Measurements from ENCODE around the gene AQP5.

The AQP5 gene

DNA sequence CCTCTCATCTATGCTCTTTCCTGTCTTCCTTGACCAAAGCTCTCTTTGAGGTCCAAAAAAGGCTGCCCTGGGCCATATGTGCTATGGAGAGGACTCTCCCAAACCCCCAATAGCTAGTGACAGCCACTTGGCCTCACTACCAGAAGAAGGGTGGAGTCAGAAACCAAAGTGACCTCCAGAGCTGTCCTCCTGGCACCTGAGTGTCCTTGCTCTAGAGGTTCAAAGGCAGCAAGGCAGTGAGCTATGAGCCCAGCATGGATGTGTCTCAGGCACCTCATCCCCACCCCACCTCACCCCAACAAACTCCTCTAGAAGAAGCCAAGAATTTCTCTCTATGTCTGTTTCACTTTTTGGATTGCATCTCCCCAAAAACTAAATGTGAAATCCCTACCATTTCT, 4.1 kb upstream of the AQP5 start:
- no peak overlapping the region for H3K4me3 ChIP-seq (replicated peaks; ENCODE audit: low read depth, low read length)
- DNase-seq (ENCODE audit: extremely low read depth, low read depth), result no peak
- TF ChIP-seq, protein P1, sequence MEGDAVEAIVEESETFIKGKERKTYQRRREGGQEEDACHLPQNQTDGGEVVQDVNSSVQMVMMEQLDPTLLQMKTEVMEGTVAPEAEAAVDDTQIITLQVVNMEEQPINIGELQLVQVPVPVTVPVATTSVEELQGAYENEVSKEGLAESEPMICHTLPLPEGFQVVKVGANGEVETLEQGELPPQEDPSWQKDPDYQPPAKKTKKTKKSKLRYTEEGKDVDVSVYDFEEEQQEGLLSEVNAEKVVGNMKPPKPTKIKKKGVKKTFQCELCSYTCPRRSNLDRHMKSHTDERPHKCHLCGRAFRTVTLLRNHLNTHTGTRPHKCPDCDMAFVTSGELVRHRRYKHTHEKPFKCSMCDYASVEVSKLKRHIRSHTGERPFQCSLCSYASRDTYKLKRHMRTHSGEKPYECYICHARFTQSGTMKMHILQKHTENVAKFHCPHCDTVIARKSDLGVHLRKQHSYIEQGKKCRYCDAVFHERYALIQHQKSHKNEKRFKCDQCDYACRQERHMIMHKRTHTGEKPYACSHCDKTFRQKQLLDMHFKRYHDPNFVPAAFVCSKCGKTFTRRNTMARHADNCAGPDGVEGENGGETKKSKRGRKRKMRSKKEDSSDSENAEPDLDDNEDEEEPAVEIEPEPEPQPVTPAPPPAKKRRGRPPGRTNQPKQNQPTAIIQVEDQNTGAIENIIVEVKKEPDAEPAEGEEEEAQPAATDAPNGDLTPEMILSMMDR (IDR thresholded peaks at IDR 0.05; ENCODE audit: low read depth, low read length, missing control alignments), result no peak

DNA sequence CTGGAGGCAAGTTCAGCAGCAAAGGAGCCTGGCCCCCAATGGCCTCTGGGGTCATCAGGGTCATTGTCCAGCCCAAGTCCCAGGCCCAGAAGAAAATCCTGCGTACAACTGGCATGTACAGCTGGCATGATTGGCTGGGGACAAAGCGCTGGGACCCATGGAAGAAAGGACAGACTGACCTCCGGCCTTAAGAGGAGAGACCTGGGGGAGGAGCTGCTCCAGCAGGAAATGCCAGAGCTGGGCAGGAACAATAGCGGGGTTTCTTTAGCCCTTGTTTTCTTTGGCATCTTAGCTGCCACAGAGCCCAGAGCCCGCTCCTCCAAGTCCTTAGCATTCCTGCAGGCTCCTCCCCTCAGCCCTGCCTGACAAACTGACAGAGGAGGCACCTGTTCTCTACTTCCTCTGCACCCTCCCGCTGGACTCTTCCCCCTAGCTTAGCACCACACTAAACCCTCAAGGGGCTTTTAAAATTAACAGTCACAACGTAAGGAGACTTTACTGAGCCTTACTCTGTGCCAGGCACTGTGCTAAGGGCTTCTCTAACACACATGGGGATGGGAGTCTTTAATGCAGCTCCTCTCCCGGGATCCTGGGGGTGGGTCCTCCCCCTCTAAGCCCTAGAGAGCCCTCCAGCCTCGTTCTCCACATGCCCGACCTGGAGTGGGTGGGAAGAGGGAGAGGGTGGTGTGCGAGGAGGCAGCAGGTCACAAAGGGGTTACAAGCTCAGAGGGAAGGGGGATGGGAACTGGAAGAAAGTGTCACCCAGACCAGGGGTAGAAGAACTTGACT, 1.8 kb upstream of the AQP5 start:
- TF ChIP-seq, protein P1 (IDR thresholded peaks at IDR 0.05; ENCODE audit: low read depth, low read length, missing control alignments), result no peak
- H3K4me3 ChIP-seq (replicated peaks; ENCODE audit: low read depth, low read length), result no peak overlapping the region
- DNase-seq (ENCODE audit: extremely low read depth, low read depth), result no peak

DNA sequence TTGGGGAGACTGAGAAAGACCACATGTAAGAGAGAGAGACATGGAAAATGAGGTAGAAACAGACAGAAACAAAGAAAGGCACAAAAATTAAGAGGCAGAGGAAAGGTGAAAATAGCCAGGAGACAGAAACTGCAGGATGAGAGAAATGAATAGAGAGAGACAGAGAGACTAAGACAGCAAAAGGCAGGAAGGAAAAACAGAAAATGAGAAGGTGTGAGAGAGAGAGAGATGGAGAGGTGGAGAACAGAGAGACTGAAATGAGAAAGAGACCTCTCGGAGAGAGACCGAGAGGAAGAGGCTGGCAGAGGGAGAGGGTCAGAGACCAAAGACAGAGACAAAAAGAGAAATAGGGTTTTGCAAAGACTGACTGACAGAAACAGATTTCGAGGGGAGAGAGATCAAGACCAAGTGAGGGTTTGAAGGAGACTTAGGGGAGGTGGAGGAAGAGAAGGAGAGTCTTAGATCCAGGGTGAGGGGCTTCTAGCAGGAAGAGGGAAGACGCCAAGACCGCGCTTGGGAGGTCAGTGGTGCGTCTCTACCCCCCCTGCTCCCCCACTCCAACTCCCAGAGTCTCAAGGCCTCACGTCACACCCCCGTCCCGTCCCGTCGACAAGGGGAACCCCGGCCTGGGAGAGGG, 1.1 kb upstream of the AQP5 start:
- H3K4me3 ChIP-seq (replicated peaks; ENCODE audit: low read depth, low read length), result no peak overlapping the region
- TF ChIP-seq, protein P1 (IDR thresholded peaks at IDR 0.05; ENCODE audit: low read depth, low read length, missing control alignments), result no peak
- no peak for DNase-seq (ENCODE audit: extremely low read depth, low read depth)

DNA sequence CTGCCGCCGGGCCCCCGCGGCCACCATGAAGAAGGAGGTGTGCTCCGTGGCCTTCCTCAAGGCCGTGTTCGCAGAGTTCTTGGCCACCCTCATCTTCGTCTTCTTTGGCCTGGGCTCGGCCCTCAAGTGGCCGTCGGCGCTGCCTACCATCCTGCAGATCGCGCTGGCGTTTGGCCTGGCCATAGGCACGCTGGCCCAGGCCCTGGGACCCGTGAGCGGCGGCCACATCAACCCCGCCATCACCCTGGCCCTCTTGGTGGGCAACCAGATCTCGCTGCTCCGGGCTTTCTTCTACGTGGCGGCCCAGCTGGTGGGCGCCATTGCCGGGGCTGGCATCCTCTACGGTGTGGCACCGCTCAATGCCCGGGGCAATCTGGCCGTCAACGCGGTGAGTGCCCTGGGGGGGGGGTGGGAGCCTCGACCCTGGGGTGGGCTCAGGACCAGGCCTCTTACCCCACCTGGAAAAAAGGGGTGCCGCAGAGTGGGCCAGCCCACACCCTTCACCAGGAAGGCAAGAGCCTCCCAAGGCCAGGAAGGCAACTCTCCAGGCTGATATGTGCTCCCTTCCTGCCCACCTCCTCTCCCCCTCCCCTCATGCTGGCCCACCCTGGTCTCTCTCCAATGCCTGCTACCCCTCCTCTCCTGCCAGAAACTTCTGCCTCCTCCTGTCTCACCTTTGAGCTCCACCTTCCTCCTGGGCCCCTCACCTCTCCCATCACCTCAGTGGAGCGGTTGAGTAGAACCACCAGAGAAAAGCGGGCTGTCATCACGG, 507 bp downstream of the AQP5 start:
- H3K4me3 ChIP-seq (replicated peaks; ENCODE audit: low read depth, low read length), result no peak overlapping the region
- no peak for DNase-seq (ENCODE audit: extremely low read depth, low read depth)
- TF ChIP-seq, protein P1 (IDR thresholded peaks at IDR 0.05; ENCODE audit: low read depth, low read length, missing control alignments), result no peak

DNA sequence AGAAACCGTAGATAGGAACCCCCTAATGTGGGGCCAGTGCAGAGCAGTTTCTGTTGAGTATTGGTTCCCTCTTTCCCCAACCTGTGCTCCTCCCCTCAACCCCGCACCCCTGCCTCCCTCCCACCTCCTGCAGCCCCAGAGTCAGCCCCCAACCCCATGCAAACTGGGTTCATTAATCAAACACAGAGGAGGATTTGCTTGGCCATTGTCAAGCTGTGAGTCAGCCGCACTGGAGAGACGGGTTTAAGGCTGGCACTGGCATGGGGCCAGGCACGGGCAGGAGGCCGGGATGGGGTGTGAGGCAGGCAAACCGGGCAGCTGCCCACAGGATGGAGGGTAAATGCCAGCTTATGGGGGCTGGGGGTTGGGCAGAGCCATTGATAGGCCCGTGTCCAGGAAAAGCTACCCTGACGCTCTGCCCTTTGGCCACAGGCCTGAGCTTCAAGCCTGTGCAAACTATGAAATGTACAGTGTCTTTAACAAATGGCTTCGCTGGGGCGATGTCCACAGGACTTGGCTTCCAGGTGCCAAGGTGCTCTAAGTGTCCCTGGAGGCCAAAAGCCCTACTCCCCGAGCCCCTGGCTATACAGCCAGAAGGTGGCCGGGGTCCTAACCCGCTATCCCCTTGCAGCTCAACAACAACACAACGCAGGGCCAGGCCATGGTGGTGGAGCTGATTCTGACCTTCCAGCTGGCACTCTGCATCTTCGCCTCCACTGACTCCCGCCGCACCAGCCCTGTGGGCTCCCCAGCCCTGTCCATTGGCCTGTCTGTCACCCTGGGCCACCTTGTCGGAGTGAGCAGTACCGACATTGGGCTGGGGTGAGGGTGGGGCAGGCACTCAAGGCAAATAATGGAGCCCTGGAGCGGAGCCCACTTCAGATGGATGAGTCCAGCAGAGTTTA, 1.4 kb downstream of the AQP5 start:
- DNase-seq (ENCODE audit: extremely low read depth, low read depth), result no peak
- TF ChIP-seq, protein P1 (IDR thresholded peaks at IDR 0.05; ENCODE audit: low read depth, low read length, missing control alignments), result no peak
- H3K4me3 ChIP-seq (replicated peaks; ENCODE audit: low read depth, low read length), result no peak overlapping the region
